Calu3 (cell line): ENCODE measurements around the gene RAB25. TPM values are rescaled to one million over a fixed set of nuclear protein-coding genes. Genes with fewer than 3 reads are reported as not detected.

Experiments
- BruUV-seq: library from RNA; stranded (reverse); fragments of 400-500 nt; replicated peaks from 2 replicates; lab custom pipeline; 2021; lab: Mats Ljungman, UMichigan
- CTCF ChIA-PET: fragments of 300-600 bp; sonication (Branson Sonifier 250); formaldehyde crosslinking; loops from one replicate; lab custom pipeline; 2022; ENCODE audit warnings: antibody characterized with exemption; lab: Charles Lee
- DNase-seq: peaks from one replicate; pipeline ENCODE4 v3.0.0; 2022
- H3K27ac Mint-ChIP-seq: one replicate; pipeline ENCODE4 v1.8.0; 2022; ENCODE audit warnings: mixed read lengths; ENCODE audit not compliant: unreplicated experiment
- H3K27me3 Mint-ChIP-seq: one replicate; pipeline ENCODE4 v1.8.0; 2022; ENCODE audit warnings: mixed read lengths; ENCODE audit not compliant: unreplicated experiment
- H3K36me3 Mint-ChIP-seq: one replicate; pipeline ENCODE4 v1.8.0; 2022; ENCODE audit warnings: mild to moderate bottlenecking, moderate library complexity, mixed read lengths; ENCODE audit not compliant: insufficient read depth, unreplicated experiment
- H3K4me1 Mint-ChIP-seq: one replicate; pipeline ENCODE4 v1.8.0; 2022; ENCODE audit warnings: mild to moderate bottlenecking, low read depth, mixed read lengths; ENCODE audit not compliant: unreplicated experiment
- H3K4me3 Mint-ChIP-seq: one replicate; pipeline ENCODE4 v1.8.0; 2022; ENCODE audit warnings: mild to moderate bottlenecking, low read depth, moderate library complexity, mixed read lengths; ENCODE audit not compliant: unreplicated experiment
- H3K9me3 Mint-ChIP-seq: one replicate; pipeline ENCODE4 v1.8.0; 2022; ENCODE audit warnings: low read depth, mixed read lengths; ENCODE audit not compliant: unreplicated experiment
- CTCF ChIP-seq: fragments of 200-600 bp; IDR thresholded peaks from one replicate; pipeline ENCODE4 v1.8.0; 2022; ENCODE audit warnings: antibody characterized with exemption; ENCODE audit not compliant: unreplicated experiment
- intact Hi-C: fragments of 100-400 bp; cut with micrococcal nuclease; formaldehyde crosslinking; loops from one replicate; pipeline ENCODE4 v1.10.0; 2022; ENCODE audit not compliant: unreplicated experiment
- total RNA-seq: library from RNA; stranded (reverse); gene quantifications from 2 replicates; pipeline ENCODE4 v1.2.3, GENCODE V29; 2022

RAB25 gene
- total RNA-seq, 1 experiment from 2014 or later, result 182 TPM

GRCh38 chr1:156099282-156099681 lies 38.3 kb downstream of the RAB25 start:
- intact Hi-C loops, result no loop called here
- no TSS peak for BruUV-seq
- CTCF ChIA-PET, result interaction anchor here (19.9 kb wide), 1 partner anchor 28 kb away, joined by 356 read pairs; no protein-coding TSS in a partner anchor
- Mint-ChIP-seq H3K4me3 (no peak overlapping the region), H3K27me3 (no peaks in the 10 kb centered on the region), H3K9me3 (no peaks in the 10 kb centered on the region), H3K36me3 (peaks cover 29% of the 10 kb centered on the region), H3K4me1 (peaks cover 76% of the 10 kb centered on the region), H3K27ac (no peak overlapping the region)
- DNase-seq, result no peak
- TF ChIP-seq CTCF, result no peak

GRCh38 chr1:156100205-156100995 lies 39.4 kb downstream of the RAB25 start:
- Mint-ChIP-seq H3K4me1 (peaks cover 82% of the 10 kb centered on the region), H3K27ac (peak overlapping the region; percentile 3), H3K27me3 (no peaks in the 10 kb centered on the region), H3K4me3 (peak overlapping the region; percentile 0), H3K36me3 (peaks cover 34% of the 10 kb centered on the region), H3K9me3 (no peaks in the 10 kb centered on the region)
- CTCF ChIA-PET, result interaction anchor here (1.0 to 19.9 kb wide), 2 partner anchors 21 to 27 kb away, joined by 3 to 356 read pairs; no protein-coding TSS in a partner anchor
- BruUV-seq, result no TSS peak
- TF ChIP-seq CTCF, result no peak
- DNase-seq, result no peak
- intact Hi-C loops, result no loop called here

GRCh38 chr1:156101880-156102279 lies 40.9 kb downstream of the RAB25 start:
- Mint-ChIP-seq H3K4me1 (peaks cover 77% of the 10 kb centered on the region), H3K36me3 (peaks cover 37% of the 10 kb centered on the region), H3K27ac (no peak overlapping the region), H3K27me3 (no peaks in the 10 kb centered on the region), H3K4me3 (no peak overlapping the region), H3K9me3 (no peaks in the 10 kb centered on the region)
- TF ChIP-seq CTCF, result no peak
- CTCF ChIA-PET, result interaction anchor here (1.1 to 19.9 kb wide), 2 partner anchors 26 to 52 kb away, joined by 3 to 356 read pairs; partner anchors contain the start of gene SEMA4A
- no peak for DNase-seq
- no TSS peak for BruUV-seq
- intact Hi-C loops, result no loop called here

- no peak for TF ChIP-seq CTCF
- intact Hi-C loops, result no loop called here
- peaks cover 36% of the 10 kb centered on the region for H3K36me3 Mint-ChIP-seq
- DNase-seq, result no peak
- H3K27ac Mint-ChIP-seq, result peak overlapping the region; percentile 89
- H3K9me3 Mint-ChIP-seq, result no peaks in the 10 kb centered on the region
- H3K4me1 Mint-ChIP-seq, result peaks cover 82% of the 10 kb centered on the region
- no TSS peak for BruUV-seq
- CTCF ChIA-PET, result interaction anchor here (1.1 to 19.9 kb wide), 2 partner anchors 25 to 51 kb away, joined by 3 to 356 read pairs; partner anchors contain the start of gene SEMA4A
- H3K27me3 Mint-ChIP-seq, result no peaks in the 10 kb centered on the region
- H3K4me3 Mint-ChIP-seq, result no peak overlapping the region
Observed at GRCh38 chr1:156102633-156103511, 41.9 kb downstream of the RAB25 start.
